HG03354 (cell line): ENCODE results near the gene SPARCL1.
"Not testable (repeated sequence)": the region's sequence is repeated elsewhere in the genome, so short reads cannot be mapped to it uniquely, and the experiment has no call there.

Experiments
- ATAC-seq: cut with Tn5 transposase; IDR thresholded peaks from one replicate; pipeline ENCODE4 v1.9.1; 2021; ENCODE audit warnings: mild to moderate bottlenecking; ENCODE audit not compliant: unreplicated experiment, poor library complexity, severe bottlenecking

Gene SPARCL1, protein sequence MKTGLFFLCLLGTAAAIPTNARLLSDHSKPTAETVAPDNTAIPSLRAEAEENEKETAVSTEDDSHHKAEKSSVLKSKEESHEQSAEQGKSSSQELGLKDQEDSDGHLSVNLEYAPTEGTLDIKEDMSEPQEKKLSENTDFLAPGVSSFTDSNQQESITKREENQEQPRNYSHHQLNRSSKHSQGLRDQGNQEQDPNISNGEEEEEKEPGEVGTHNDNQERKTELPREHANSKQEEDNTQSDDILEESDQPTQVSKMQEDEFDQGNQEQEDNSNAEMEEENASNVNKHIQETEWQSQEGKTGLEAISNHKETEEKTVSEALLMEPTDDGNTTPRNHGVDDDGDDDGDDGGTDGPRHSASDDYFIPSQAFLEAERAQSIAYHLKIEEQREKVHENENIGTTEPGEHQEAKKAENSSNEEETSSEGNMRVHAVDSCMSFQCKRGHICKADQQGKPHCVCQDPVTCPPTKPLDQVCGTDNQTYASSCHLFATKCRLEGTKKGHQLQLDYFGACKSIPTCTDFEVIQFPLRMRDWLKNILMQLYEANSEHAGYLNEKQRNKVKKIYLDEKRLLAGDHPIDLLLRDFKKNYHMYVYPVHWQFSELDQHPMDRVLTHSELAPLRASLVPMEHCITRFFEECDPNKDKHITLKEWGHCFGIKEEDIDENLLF

DNA sequence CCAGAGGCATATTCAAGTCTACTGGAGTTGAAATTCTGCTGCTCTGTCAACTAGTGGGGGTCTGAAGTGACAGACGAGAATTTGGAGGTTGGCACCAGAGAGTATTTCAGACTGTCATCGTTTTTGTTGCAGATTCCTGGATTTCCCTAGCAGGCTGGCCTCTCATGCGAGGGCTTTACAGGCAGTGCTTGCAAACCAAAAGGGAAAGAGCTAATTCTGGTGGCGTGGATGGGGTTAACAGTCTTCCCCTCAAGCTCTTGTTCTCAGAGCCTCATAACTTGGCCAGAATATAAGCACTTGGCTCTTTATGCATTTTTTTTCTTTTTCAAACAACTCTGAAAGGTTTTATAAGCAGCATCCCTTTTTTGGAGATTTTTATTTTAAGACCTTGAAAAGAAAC lies at the start of gene SPARCL1:
SPARCL1 (minus strand) TSS at position 190 of the 400 bp plus-strand sequence. CDS start 29,802 bp downstream, outside the sequence.
- no peak for ATAC-seq

DNA sequence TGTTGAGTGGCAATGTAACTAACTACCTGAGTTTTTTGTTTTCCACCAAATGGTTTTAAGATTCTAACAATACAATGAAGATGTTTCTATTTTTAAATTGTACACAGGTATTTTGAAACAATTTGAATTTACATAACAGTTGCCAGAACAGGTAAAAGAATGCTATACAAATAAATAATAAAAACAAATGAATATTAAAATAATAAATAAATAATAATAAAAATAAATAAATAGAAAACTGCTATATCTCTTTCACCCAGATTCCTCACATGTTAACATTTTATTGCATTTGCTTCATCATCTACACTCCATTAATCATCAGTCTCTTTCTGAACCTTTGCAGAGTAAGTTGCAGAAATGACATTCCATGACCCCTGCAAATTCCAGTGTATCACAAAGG lies 46.8 kb upstream of the SPARCL1 start:
- ATAC-seq, result no peak

DNA sequence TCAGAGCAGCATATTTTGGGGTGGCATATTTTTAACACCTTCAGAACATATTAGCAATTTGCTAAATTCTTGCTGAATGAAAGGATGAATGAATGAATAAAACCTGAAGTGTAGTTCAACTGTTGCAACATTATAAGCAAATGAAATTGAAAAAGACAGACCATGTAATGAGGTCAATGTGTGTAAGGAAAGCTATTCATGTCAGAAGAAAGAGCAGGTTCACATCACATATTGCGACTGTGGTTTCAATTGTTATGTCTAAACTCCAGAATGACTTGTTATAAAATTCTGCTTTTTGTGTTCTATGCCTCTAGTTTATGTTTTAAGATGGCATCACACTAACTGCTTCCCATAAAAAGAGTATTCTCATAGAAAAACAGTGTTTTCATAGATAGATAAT lies 46.2 kb upstream of the SPARCL1 start:
- no peak for ATAC-seq

DNA sequence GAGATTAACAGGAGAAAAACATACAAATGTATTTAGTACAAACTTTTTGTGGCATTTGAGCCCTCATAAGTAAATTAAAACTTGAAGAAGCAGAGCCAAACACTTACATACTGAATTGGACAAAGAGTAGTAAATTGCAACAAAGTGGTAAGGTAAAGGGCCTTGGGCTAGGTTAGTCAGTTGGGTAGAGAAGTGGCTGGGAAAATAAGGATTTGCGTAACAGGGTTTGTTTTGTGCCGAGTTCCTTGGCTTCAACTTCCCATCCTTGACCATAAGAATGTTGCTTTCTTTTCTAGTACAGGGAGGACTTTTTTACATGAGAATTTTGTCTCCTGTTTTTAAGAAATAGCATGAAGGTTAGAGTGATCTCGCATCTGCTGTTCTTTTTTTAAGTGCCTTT lies 45.8 kb upstream of the SPARCL1 start:
- ATAC-seq, result no peak

DNA sequence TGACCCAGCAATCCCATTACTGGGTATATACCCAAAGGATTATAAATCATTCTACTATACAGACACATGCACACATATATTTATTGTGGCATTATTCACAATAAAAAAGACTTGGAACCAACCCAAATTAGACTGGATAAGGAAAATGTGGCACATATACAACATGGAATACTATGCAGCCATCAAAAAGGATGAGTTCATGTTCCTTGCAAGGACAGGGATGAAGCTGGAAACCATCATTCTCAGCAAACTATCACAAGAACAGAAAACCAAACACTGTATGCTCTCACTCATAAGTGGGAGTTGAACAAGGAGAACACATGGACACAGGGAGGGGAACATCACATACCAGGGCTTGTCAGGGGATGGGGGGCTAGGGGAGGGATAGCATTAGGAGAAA lies 45.2 kb upstream of the SPARCL1 start:
- ATAC-seq, result not testable (repeated sequence)

DNA sequence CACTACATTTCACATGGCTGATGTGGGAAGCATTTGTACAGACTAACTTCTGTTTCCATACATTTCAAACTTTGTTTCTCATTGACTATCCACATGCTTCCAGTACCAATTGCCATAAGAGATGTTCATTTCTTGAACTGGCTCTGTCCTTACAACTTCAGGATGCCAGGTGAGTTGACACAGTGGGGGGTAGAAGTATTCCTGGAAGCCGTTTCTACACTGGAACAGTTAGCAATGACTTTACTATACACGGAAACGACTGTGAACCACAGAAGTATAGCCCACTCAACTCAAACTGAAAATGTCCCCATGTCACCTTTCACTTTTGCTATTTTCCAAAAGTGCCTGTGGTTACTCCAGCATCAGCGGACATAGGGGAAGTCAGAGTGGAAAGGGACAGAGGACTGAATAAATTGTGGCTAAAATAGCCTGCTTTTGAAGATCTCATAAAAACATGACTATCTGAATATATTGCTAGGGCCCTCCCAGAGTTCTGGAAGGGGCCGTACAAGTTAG lies 41.2 kb upstream of the SPARCL1 start:
- no peak for ATAC-seq

DNA sequence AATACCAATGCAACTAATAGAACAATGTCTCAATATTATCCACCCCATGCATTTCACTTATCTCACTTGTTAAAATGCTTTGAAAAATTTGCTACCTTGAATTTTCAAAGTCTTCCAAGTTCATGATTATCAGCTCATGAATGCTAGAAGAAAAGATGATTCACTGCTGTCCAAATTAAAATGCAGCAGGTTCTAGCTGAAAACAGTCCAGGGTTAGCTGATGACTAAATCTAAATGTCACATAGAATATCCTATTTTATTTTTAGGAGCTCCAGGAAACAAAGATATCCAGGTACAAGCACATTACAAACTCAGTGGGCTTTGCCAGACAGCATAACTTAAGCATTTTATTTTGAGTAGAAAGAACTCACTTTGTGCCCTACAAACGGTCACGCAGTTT lies 38.0 kb upstream of the SPARCL1 start:
- ATAC-seq, result no peak

DNA sequence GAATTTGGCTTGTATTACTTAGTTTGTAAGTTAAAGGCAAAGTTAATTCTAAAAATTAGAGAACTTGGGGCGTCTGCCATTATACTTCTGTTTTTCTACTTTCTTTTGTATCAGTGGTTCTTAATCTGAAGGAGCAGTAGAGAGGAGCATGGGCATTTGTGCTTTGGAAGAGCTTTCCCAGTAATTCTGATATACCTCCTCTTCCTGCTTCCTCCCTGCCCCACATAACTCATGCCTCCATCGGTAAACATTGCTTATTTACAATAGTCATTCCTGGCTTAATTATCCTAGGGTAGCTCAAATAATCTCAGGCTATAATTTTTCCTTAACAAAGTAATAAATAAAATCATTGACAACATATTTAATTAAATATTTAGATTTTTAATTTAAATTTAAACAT lies 37.1 kb upstream of the SPARCL1 start:
- ATAC-seq, result no peak

DNA sequence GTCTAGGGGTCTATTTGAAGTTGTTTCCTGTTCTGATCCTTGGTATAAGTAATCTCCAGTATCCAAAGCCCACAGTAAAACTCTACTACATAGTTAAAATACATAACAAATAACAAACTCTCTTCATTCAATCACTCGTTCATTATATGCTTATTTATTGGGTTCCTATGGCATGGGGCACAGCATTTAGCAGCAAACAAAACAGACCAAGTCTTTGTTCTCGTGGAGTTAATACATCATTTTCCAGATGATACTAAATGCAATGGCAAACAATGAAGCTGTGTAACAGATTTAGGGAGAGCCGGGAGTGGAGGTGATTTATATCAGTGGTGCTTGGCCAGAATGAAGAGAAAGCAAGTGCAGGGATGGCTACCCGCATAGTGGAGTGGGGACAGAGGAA lies 36.6 kb upstream of the SPARCL1 start:
- ATAC-seq, result no peak

DNA sequence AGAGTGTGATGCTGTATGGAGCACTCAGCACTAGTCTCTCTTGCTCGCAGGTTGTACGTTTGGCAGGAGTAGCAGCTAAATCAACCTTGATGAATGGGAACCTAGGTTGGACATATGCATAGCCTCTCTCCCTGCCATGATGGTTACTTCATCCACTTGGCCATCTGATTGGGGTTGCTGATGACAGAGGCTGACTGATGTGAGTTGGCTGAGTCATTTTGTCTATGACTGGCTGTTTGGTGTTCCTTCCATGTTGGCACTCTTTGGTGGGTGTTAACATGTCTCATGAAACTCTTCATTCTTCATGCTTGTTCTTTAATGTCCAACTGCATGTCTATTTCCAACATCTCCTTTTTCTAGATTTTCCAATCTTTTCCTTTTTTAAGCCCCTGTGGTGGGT lies 31.6 kb upstream of the SPARCL1 start:
- ATAC-seq, result no peak

DNA sequence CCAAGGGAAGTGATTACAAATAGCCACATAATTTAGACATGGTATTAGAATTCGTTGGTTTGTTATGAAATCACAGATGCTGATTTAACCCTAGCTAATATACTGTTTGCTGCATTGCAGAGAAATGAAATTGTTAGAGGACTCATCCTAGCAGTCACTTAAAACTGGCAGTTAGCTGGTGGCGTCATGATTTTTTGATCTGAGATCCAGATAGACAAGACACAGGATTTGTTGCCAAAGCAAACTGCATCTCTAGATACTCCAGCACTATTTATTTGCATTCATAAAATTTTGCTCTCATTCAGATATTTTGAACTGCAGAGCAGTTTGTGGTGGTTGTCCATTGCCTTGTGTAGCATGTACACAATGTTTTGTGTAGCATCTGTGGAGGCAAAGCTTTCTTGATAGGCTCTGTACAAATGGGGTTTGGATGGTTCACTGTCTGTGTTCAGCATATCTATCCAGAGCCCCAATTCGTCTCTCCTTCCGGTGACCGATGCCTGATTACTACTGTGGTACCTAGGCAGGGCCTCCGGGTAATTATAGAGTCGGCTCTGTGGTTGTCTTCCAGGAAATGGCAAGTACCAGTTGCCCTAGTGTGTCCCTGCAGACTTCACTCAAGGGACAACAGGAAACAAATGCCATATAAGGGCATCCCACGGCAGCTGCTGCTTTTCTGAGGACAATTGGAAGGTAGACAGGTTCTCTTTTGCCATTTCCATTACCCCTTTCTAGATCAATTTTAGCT lies 30.1 kb upstream of the SPARCL1 start:
- ATAC-seq, result peak; percentile 99

DNA sequence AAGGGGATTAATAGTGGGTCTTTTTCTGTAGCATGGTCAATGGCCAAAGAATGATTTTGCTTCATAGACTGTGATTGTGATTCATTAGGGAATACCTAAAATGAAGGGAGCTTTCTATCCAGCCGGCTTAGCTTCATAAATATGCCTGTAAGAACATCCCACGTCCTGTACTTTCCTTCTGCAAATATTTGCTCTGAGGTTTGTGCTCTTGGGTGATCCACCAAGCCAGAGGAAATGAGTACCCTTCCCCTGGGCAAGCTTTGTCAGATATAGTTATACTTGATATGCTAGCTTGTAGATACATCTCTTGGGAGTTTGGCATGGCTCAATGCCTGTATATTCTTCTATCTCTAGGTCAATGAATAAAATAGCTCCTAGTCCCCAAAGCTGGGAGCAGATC lies 28.2 kb upstream of the SPARCL1 start:
- no peak for ATAC-seq

DNA sequence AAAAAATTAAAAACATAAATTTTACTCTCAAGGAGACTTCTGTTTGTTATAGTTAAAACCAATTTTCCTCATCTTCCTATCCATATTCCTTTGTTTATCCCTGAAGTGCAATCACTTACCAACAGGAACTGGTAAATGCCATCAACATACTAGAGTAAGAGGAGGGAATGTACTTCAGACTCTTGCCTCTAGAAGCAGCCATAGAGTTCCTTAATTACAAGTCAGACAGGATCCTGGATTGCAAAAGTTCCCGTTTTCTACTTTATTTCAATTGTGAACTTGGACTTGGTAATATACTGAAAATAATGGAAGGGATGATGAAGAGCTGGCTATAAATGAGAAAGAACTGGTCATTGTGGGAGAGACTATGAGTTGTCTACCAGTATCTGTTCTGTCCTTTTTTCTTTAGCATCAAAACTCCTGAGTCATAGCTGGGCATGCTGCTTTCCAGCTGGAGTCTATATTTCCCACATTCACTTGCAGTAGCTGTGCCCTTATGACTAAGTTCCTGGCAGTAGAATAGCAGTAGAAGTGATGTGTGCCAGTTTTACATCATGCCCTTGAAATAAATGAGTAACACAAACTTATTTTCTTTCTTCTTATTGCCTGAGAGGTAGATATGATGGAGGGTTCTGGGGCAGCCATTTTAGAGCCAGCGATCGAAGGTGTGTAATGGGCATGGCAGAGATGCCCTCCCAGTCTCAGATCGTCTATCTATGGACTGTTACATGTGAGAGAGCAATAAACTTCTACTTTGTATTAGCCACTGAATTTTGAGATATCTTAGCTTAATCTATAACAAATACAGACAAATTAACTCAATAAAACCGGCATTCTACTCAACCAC lies 26.8 kb upstream of the SPARCL1 start:
- no peak for ATAC-seq

DNA sequence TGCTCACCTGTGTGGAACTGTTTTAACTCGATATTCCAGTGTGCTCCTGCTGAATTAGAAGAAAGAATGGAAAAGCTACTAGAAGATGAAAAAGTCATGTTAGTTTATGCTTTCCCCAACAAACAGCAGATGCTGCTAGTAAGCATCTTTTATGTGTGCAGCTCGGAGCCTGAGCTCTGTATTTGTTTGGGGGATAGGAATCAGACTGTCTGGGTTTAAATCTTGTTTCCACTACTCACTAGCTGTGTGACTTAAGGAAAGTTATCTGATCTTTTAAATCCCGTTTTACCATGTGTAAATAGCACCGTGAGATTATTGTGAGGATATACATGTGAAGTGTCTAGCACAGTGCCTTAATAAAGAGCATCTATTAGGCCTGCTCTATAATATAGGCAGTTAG lies 24.0 kb upstream of the SPARCL1 start:
- no peak for ATAC-seq

DNA sequence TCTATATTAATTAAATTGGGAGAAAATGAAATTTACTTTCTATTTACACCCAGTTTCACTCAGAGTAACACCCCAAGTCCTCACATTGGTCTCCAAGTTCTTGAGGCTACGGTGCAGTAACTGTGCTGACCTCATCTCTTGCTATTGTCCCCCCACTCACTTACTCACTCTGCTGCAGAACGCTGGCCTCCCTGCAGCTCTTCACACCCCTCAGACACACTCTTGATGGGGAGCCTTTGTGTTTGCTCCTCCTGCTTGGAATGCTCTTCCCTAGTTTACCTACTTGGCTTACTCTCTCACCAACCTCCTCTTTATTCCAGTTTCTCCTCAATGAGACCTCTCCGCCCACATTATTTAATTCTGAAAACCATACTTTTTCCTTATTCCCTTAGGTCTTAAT lies 22.2 kb upstream of the SPARCL1 start:
- no peak for ATAC-seq

DNA sequence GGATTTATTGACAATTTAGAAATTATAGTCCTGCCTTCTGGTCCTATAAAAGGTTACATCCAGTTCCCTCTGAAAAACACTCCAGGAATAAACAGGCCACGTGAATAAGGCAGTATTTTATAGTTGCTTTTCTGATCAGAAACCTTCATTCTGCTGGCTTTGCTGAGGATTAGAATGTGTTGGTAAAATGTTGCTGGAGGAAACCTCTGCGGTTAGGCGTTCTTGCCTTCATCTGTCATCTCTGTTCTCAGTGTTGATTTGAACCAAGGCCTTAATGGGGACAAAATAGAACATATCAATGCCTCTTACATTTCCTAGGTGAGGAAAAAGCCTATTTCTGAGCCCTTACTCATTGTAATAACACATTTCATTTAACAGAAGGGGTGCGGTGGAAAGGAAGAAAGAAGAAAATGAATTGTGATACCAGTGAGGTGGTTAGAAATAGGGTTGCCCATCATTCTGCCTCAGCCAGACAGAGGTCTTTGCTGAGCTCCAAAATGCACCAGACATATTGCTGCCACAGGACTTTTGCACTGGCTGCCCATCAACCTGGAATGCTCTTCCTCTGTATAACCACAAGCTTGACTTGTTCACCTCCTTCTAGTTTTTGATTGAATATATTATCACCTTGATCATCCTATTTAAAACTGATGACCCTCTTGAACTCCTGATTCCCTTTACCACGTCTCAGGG lies 18.0 kb upstream of the SPARCL1 start:
- no peak for ATAC-seq

DNA sequence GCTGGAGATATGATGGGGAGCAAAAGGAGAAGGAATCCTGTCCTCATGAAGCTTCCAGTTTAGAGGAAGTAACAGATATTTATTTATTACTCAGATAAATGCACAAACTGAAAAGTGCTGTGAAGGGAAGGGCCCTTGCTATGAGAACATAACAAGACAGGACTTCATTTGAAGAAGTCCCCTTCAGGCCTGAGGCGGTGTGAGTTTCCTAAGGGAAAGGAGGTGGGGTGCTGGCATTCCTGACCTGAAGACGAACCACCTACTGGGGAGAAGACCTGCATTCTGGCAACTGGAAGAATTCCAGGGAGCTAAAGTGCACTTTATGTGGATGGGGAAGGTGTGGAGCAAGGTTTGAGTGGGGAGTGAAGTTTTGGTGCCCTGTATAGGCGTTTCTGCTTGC lies 15.9 kb upstream of the SPARCL1 start:
- ATAC-seq, result no peak

DNA sequence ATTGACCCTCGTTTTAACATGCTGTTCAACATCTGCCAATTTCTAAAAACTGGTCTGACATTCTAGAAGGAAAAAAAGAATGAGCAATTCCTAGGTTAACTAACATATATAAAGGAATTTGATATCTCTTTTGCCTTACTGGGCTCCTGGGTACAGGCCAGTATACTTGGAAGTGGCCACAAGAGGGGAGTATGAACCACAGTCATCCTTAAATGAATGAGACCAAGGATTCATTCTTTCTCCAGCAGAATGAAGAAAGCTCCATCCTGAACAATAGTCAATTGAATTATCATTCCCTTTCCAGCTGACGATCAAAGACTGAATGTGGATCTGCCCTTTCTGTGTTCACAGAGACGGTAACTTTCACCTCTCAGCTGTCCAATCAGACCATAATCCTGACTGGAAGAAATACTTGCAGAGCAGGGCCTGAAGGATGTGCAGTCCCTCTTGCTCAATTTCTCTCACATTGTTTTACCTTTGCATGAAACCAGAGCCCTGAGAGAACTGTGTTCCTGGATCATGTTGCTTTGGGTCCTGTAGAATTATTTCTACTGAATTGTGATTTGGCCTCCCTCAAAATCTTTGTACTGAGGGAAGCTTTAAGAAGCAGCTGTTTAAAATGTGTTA lies 14.8 kb upstream of the SPARCL1 start:
- no peak for ATAC-seq
